SKM-1 treated with dmso at 0.1 percent for 144 hours (cell line): ENCODE results near the gene CLEC16A.
A peak's percentile ranks its signal among the peaks of the same experiment; 100 is the strongest.

Experiments
- DNase-seq: peaks from one replicate; lab custom pipeline; 2025; ENCODE audit not compliant: unreplicated experiment; lab: John Stamatoyannopoulos, UW

Gene CLEC16A

DNA sequence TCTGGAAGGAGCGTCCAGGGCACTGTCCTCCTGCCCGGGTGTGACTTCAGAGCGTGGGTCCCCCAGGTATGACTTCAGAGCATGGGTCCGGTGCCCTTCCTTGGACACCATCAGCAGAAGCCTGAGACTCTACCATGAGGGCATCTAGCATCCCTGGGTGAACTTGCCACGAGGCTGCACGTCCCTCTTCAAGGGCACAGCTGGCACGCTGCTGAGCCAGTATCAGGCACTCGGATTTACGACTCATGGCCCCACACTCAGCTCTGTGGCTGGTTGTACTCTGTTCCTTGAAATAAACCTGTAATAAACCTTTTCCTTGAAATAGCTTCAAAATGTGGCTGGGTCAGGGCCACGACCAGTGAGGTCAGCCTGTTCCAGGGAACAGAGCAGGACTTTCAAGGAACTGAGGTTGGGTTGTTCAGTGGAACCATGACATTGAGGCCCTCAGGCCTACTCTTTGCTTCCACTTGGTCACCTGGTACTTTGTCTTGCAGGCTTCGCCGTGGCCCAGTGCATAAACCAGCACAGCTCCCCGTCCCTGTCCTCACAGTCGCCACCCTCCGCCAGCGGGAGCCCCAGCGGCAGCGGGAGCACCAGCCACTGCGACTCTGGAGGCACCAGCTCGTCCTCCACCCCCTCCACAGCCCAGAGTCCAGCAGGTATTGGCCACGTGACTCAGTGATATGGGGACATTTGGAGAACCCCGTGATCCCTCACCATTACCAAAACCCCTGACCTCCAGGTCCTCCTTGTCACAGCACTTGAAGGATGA, 221.7 kb downstream of the CLEC16A start:
- no peak for DNase-seq

DNA sequence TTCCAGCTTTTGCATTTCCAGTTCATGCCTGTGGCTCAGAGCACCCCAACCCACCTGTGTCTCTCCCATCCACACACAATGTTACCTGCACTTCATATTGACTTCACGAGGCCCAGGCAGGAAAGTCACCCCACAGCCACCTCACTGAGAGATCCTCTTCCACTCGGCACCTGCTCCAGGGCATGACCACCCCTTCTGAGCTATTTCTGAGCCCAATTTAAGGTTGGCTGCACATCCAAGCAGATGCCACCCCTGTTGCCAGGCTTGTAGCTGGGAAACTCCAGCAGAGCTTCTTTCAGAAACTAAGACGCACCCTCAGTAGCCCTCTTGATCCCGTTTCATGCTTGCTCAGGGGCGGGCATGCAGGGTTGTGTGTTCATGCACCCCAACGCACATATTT, 223.2 kb downstream of the CLEC16A start:
- DNase-seq = no peak

DNA sequence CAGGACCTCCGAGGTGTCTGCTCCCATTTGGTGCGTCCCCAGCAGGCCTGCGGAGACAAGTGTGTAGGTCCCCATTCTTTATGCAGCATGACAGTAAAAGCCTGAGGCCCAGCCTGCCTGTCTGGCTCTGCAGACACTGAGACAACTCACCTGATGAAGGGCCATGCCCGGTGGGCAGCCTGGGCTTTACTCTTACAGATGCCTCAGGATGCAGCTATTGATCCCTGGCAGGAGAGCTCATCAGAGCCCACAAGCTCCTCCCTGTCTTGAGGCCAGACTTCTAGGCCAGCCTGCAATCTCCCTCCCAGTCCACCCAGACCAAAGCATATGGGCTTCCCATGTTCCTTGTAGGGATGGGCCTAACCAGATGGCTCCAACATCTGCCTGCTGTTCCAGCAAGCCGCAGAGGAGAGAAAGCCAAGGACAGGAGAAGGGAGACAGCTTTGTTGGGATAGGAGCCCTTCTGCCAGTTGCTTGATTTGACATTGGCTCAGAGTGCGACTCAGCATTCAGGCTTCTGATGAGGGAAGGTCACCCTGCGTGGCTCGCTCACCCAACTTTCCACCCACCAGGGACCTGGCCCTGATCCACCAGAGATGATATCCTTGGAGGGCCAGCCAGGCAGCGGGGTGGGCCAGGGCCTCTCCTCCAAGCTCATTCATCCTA, 224.2 kb downstream of the CLEC16A start:
- DNase-seq = no peak

DNA sequence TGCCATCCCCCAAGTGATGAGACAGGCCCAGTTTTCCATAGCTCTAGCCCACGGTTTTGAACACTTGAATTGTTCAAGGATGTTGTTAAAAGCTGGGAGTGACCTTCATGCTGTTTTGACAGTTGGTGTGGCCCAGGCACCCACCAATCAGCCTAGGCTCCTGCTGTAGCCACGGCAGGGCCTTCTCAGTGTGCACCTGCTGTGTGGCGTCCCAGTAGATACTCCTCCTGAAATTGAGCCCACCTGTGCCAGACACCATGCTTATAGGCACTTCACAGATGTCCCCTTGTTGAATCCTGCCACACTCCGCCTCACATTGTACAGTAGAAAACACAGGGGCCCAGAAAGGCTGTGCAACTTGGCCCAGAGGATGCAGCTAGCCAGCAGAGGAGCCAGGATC, 225.3 kb downstream of the CLEC16A start:
- DNase-seq = no peak

DNA sequence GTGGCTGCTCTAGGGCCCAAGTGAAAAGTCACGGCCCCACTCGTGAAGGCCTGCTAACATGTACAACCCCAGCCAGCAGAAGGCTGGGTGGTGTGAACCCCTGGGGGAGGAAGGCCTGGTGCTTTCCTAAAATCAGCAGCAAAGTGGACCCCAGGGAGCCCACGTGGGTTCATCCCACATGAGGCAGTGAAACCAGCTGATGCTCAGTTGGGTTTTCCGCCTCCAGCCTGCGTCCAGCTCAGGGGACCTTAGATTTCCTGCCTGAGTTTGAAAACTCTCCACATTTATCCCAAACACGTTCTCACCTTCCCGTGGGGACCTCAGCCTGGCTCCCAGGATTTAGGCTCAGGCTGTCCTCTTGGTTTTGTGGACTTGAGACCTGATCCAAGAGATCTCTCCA, 225.8 kb downstream of the CLEC16A start:
- no peak for DNase-seq

DNA sequence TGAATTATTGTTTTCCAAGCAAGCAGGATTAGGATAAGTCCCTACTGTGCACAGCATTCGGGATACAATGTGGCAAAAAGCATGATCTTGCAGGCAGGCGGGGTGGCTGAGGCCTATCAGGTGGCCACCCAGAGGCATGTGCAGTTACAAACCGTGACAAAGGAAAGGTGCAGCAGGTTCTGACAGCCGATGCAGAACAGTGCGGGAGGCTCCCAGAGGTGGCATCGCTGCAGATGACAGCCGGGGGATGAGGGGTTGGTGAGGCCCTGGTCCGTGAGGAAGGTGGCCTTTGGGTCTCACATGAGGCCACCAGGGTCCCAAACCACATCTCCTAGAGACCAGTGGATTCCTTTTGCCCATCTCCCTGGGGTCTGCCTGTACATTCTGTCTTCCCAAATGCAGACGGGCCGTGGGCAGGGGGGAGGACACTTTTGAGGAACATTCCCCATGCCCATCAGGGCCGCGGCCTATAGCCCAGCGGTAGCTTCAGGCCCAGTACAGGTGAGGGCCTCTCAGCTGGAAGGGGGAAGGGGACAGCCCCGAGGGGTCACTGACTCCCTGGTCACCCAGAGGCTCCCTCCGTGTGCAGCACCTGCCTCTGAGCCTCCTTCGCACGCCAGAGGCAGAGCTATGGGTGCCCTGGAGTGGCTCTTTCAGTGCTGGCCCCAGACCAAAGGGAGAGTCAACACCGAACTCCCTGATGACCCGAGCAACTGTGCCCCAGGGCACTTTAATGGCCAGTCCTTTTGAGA, 226.5 kb downstream of the CLEC16A start:
- no peak for DNase-seq

DNA sequence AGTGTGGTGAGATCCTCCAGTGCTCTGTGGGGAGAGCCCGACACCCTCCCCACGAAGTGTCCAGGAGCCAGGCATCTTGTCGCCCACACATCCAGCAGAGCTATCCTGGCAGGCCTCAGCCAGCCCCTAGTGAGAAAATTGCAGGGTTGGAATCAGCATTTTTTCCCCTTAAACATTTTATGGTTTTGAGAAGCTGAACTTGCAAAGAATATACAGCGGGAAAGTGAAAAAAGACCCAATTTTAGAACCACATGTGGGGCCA, 227.0 kb downstream of the CLEC16A start:
- no peak for DNase-seq

DNA sequence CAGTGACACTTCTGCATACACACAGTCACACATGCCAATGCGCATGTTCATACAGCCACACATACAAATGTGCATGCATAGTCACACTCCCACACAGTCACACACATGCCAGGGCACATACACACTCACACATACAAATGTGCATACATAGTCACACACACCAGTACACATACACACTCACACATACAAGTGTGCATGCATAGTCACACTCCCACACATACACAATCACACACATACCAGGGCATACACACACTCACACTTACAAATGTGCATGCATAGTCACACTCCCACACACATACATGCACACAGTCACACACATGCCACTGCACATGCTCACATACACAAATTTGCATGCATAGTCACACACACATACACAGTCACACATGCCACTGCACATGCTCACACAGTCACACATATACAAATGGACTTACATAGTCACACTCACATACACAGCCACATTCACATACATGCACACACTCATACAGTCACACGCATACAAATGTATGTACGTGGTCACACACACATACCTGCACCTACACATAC, 227.5 kb downstream of the CLEC16A start:
- no peak for DNase-seq

DNA sequence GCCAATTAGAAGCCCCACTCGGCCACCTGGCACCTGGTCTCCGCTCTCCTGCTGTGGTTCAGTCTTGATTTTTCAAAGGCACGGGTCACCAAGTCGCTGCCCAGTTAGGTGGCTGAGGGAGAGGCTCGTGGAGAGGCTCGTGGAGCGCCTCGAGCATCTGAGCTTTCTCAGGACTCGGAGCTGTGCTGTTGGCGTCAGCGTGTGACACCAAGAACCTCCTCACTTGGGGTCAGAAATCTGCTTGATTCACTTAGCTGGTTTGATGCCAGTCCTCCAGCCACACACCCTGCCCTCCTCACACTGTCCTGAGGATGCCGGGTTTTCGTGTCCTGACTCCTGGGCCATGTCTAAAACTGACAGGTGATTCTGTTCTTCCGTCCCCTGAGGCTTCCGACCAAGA, 229.1 kb downstream of the CLEC16A start:
- no peak for DNase-seq

DNA sequence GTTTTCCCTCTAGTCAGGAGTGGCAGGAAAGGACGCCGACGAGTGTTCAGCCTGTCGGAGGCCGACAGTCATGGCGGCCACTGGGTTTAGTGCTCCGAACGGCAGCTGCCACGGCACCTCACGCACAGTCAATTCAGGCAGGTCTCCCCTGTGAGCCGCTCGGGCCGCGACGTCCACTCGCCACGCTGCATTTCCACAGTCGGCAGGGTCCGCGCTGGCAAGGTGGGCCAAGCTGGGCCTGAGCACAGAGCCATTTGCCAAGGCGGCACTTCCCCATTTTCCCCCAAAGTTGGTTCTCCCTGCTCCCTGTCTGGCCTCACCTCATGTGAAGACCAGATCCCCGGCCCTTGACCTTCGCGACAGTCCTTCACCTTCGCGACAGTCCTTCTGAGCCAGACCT, 229.8 kb downstream of the CLEC16A start:
- no peak for DNase-seq

DNA sequence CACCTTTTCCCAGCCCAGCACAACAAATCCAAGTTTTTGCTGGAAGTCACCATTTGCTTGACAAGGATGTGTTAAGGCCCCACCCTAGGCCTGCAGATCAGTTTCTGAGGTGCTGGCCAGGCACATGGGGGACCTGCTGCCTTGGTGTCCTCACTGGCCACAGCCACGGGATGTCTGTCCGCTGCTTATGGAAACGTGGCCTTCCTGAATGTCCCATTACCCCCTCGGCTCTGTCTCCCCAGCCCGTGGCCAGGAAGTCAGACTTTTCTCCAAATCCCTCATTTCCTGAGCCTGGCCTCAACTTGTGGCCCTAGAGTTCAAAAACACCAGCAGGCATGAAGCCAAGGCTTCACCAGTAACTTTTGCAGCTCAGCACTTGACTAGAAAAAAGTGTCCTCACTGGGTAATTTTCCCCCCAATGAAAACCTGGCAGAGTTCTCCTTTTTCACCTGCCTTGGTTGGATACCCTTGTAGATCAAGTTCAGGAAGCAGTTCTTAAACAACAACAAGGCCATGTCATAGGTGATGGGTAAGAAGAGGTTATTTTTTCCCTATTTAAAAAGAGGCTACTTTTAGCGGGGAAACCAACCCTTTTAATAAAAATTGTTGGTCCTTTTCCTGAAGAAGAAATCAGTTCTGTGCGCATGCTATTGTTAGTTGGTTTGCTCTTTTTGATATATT, 230.9 kb downstream of the CLEC16A start:
- no peak for DNase-seq

DNA sequence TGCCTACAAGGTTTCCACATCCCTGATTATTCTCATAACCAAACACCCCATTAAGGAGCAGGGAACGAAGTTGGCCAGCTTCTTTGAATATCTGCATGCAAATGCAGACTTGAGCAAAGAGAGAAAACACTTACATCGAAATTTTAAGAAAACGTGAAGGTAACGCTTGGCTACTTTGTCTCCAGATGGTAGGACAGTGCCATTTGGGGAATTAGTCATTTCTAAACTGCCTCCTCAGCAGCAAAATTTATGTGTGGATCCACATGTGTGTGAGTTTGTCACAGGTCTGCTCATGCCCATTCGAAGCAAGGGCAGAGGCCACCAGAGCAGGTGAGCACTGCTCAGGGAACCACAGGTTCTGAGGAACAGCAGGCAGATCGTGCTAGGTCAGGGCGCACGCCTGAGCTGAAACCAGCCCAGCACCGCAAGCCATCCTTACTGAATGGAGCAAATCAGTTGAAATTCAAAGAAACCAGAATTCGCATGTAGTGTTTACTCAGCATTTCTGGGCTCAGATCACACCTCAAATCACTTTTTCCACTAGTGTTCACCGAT, 231.5 kb downstream of the CLEC16A start:
- DNase-seq = no peak

DNA sequence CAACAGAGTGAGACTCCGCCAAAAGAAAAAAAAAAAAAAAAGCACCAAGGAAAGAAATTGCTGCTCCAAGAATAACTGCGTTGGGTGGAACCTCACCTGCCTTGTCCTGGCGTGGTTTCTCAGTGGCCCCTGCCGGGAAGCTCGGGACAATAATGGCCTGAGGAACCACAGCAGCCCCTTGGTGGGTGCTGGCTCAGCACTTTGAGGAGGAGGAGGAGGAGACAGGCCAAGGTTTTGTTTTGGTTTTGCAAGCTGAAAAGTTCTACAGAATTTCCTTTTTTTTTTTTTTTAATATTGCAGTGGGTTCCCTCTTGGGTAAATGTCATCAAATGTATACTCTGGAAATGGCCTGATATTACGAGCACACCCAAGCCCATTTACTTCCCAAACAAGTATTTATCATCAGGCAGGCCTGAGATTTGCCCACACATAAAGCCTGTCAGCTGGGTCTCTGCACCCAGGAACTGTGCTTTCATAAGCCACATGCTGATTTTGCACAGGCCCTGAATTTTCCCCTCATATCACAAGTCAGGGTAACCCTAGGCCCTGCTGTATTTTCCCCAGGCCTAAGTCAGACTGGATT, 233.3 kb downstream of the CLEC16A start:
- no peak for DNase-seq

DNA sequence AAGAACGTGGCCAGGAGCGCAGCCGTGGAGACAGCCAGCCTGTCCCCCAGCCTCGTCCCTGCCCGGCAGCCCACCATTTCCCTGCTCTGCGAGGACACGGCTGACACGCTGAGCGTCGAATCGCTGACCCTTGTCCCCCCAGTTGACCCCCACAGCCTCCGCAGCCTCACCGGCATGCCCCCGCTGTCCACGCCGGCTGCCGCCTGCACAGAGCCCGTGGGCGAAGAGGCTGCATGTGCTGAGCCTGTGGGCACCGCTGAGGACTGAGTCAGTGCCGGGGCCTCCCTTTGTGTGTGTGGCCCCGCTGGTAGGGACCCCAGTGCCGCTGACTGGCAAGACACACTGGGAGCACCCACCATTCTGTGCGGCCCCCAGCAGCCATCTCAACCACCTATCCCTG, 234.1 kb downstream of the CLEC16A start:
- no peak for DNase-seq

DNA sequence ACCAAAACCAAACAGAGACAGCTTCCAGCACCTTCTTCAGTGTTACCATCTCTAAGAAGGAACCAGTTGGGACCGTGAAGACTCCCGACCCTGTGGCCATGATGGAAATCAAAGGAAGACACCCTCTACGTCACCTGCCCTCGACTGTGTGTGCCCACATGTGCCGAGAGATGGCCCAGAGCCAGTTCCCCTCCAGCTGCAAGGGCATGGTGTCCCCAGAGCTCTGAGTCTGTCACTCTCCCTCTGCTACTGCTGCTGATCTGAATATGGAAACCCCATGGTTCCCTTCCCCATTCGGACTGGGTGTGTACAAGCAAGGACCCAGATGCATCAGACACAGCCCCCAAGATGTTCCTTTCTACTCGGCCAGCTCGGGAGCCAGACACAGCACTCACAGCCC, 235.2 kb downstream of the CLEC16A start:
- no peak for DNase-seq

DNA sequence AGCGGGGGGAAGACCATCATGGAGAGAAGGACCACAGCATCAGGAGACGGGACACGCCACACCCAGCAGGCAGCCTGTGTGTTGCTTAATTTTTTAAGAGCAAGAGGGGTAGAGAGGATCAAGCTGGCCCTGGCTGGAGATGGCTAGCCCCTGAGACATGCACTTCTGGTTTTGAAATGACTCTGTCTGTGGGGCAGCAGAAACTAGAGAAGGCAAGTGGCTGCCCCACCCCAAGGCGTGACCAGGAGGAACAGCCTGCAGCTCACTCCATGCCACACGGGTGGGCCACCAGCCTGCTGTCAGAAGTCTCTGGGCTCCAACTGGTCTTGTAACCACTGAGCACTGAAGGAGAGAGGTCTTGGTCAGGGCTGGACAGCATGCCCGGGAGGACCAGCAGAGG, 236.1 kb downstream of the CLEC16A start:
- no peak for DNase-seq

DNA sequence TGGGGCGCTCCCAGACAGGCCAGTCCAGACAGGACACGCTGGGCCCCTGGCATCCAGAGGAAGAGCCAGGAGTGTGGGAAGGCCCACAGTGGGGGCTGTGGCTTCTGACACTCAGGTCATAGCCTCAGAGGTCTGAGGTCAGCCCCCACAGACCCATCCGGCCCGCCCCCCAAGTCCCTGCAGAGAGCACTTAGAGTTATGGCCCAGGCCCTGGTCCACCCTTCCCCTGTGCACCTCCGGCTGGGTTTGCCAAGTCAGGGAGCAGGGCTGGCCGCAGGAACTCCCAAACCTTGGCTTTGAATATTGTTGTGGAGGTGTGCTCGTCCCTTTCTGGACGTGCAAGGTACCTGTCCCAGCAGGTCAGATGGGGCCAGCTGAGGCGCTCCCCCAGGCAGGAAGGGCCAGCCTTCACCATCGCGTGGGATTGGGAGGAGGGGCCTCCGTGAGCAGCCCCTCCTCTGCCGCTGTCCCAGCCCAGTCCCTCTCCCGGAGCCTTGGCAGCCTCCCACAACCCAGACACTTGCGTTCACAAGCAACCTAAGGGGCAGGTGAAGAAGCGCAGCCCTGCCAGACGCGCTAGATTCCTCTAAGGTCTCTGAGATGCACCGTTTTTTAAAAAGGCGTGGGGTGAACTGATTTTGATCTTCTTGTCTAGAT, 237.0 kb downstream of the CLEC16A start:
- no peak for DNase-seq

DNA sequence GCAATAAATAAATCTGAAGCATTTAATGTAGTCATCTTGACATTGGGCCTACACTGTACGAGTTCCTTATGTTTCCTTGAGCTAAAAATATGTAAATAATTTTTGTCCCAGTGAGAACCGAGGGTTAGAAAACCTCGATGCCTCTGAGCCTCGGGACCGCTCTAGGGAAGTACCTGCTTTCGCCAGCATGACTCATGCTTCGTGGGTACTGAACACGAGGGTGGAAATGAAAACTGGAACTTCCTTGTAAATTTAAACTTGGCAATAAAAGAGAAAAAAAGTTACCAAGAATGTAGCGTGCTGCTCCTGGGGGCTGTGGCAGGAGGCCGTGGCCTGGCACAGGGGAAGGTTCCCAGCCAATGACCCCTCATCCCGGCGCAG, 237.5 kb downstream of the CLEC16A start:
- peak; percentile 32 for DNase-seq

DNA sequence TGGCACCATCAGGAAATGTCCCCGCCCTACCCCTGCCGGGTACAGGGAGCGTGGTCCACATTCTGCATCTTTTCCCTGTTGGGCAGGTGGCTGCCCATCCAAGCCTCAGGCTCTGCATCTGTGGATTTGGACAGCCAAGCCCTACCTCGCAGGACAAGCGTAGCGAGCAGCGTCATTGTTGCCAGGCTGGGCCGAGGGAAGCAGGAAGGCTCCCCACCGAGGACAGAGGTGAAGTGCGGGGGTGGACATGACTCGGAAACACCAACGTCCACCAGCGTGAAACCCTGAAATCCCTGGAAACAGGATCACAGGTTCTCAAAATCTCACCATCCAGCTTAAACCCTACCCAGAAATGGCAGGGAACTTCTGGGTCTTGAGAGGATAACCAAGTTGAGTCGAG, 238.0 kb downstream of the CLEC16A start:
- DNase-seq = no peak

DNA sequence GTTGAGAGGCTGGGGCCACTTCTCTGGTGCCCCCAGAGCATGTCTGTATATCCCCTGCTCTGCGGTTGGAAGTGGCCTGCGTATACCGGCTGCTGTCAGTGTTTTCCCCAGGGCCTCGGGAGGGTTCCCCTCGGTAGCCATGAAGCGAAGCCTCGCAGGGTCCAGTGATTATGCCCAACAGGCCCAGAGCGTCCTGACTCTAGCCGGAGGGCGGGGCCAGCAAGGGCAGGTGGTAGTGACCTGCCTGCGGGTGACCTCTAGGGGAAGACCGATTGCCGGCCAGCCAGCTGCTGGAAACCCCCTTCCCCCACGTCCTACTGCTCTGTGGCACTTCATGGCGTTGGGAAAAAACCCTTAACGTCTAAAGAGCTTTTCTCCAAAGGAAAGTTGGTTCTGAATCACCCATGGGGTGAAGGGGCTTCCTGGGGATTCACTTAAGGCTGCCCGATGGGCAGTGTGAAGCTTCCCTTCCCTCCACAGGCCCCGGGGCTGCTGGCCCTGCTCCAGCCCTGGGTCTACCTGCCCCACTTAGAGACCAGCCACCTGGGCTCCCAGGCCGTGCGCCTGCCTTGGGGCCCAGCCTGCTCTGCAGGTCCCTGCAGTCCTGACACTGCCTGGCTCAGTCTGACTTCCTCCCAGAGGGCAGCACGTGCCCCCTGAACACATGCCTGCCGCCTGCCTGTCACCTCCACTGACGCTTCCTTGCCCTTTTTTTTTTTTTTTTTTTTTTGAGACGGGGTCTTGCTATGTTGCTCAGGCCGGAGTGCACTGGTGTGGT, 238.9 kb downstream of the CLEC16A start:
- no peak for DNase-seq
